Measurements from ENCODE around the gene MKRN1.

DNA sequence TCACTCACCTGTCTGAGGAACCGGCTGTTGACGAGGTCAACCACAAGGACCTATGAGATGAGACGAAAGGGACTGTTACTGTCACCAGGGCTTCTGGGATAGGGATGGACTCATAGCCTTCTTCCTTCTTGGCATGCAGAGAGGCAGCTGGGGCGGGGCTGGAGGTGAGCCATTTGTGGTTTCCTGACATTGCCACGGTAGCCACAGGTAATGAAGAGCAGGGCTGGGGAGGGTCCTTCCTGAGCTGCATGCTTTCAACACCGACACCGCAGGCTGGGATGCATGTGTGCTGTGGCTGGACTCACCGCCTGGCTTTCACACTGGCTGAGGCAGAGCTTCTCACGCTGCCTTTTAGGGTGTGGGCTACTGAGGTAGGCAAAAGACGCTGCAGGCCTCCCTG, 46.4 kb upstream of the MKRN1 start:
- TF ChIP-seq POLR2A (IDR thresholded peaks at IDR 0.05) (no peak), POLR2AphosphoS5 (IDR thresholded peaks at IDR 0.05; ENCODE audit: insufficient read depth in 1 of 2, low read depth in 1 of 2) (no peak)
- TF ChIP-seq, protein P1, sequence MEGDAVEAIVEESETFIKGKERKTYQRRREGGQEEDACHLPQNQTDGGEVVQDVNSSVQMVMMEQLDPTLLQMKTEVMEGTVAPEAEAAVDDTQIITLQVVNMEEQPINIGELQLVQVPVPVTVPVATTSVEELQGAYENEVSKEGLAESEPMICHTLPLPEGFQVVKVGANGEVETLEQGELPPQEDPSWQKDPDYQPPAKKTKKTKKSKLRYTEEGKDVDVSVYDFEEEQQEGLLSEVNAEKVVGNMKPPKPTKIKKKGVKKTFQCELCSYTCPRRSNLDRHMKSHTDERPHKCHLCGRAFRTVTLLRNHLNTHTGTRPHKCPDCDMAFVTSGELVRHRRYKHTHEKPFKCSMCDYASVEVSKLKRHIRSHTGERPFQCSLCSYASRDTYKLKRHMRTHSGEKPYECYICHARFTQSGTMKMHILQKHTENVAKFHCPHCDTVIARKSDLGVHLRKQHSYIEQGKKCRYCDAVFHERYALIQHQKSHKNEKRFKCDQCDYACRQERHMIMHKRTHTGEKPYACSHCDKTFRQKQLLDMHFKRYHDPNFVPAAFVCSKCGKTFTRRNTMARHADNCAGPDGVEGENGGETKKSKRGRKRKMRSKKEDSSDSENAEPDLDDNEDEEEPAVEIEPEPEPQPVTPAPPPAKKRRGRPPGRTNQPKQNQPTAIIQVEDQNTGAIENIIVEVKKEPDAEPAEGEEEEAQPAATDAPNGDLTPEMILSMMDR (IDR thresholded peaks at IDR 0.05) = no peak
